ENCODE measurements around the gene TSPO2. TPM values are rescaled to one million over a fixed set of nuclear protein-coding genes. Genes with fewer than 3 reads are reported as not detected.

Gene TSPO2
- total RNA-seq, 1 experiment from 2014 or later, result not detected

- Histone ChIP-seq H3K4me2 (no peak overlapping the region), H3K4me3 (no peak overlapping the region), H3K9me3 (ENCODE audit: insufficient read depth, low read depth) (no peaks in the 10 kb centered on the region), H4K20me1 (ENCODE audit: insufficient read depth) (no peaks in the 10 kb centered on the region), H3K27ac (no peak overlapping the region), H3K27me3 (ENCODE audit: insufficient read depth, low read depth) (no peaks in the 10 kb centered on the region), H3K9me2 (ENCODE audit: insufficient read depth) (no peaks in the 10 kb centered on the region), H3F3A (ENCODE audit: insufficient read depth, low read depth) (no peaks in the 10 kb centered on the region), H3K36me3 (ENCODE audit: low read depth) (no peaks in the 10 kb centered on the region), H3K4me1 (replicated peaks; ENCODE audit: insufficient read depth) (no peaks in the 10 kb centered on the region), H3K79me2 (ENCODE audit: low read depth) (no peaks in the 10 kb centered on the region), H2AFZ (no peak overlapping the region)
- no peak for DNase-seq
- ChIA-PET POLR2A (ENCODE audit: unreplicated experiment) (no interaction called here), CTCF (no interaction called here)
- no peak for TF ChIP-seq EZH2 (IDR thresholded peaks at IDR 0.05; ENCODE audit: low read depth)
- TF ChIP-seq, protein P1, sequence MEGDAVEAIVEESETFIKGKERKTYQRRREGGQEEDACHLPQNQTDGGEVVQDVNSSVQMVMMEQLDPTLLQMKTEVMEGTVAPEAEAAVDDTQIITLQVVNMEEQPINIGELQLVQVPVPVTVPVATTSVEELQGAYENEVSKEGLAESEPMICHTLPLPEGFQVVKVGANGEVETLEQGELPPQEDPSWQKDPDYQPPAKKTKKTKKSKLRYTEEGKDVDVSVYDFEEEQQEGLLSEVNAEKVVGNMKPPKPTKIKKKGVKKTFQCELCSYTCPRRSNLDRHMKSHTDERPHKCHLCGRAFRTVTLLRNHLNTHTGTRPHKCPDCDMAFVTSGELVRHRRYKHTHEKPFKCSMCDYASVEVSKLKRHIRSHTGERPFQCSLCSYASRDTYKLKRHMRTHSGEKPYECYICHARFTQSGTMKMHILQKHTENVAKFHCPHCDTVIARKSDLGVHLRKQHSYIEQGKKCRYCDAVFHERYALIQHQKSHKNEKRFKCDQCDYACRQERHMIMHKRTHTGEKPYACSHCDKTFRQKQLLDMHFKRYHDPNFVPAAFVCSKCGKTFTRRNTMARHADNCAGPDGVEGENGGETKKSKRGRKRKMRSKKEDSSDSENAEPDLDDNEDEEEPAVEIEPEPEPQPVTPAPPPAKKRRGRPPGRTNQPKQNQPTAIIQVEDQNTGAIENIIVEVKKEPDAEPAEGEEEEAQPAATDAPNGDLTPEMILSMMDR (conservative IDR thresholded peaks at IDR 0.05), result no peak
- intact Hi-C loops (cut with micrococcal nuclease; ENCODE audit: unreplicated experiment), result no loop called here
- no TSS peak for BruUV-seq (replicated peaks)
Measured at GRCh38 chr6:41050536-41050935, 8.3 kb downstream of the TSPO2 start.

DNA sequence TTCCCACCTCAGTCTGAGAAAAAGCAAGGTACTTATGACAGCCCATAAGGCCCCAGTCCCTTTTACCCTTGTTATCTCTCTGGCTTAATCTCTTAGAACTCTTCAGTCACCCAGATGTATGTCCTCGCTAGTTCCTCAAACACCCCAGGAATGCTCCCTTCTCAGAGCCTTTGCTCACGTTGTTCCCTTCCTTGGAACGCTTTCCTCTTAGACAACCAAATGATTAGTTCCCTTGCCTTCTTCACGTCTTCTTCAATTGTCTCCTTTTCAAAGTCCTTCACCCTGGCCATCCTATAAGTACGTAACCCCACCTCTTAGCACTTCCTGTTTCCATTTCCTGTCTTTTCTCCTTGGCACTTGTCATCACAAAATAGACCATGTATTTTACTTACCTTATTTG lies 9.6 kb downstream of the TSPO2 start:
- H3K4me2 ChIP-seq, result no peak overlapping the region
- H3K4me3 ChIP-seq, result no peak overlapping the region
- TF ChIP-seq EZH2 (IDR thresholded peaks at IDR 0.05; ENCODE audit: low read depth), result no peak
- TF ChIP-seq, protein P1 (conservative IDR thresholded peaks at IDR 0.05), result no peak
- no peaks in the 10 kb centered on the region for H4K20me1 ChIP-seq (ENCODE audit: insufficient read depth)
- H3K4me1 ChIP-seq (replicated peaks; ENCODE audit: insufficient read depth), result no peaks in the 10 kb centered on the region
- H3K27ac ChIP-seq, result no peak overlapping the region
- H3K27me3 ChIP-seq (ENCODE audit: insufficient read depth, low read depth), result no peaks in the 10 kb centered on the region
- no peaks in the 10 kb centered on the region for H3K9me3 ChIP-seq (ENCODE audit: insufficient read depth, low read depth)
- no peaks in the 10 kb centered on the region for H3K36me3 ChIP-seq (ENCODE audit: low read depth)
- no peaks in the 10 kb centered on the region for H3F3A ChIP-seq (ENCODE audit: insufficient read depth, low read depth)
- H3K79me2 ChIP-seq (ENCODE audit: low read depth), result no peaks in the 10 kb centered on the region
- no peak overlapping the region for H2AFZ ChIP-seq
- H3K9me2 ChIP-seq (ENCODE audit: insufficient read depth), result no peaks in the 10 kb centered on the region
- intact Hi-C loops (cut with micrococcal nuclease; ENCODE audit: unreplicated experiment), result no loop called here
- DNase-seq, result no peak
- POLR2A ChIA-PET (ENCODE audit: unreplicated experiment), result no interaction called here
- CTCF ChIA-PET, result no interaction called here
- BruUV-seq (replicated peaks), result no TSS peak

DNA sequence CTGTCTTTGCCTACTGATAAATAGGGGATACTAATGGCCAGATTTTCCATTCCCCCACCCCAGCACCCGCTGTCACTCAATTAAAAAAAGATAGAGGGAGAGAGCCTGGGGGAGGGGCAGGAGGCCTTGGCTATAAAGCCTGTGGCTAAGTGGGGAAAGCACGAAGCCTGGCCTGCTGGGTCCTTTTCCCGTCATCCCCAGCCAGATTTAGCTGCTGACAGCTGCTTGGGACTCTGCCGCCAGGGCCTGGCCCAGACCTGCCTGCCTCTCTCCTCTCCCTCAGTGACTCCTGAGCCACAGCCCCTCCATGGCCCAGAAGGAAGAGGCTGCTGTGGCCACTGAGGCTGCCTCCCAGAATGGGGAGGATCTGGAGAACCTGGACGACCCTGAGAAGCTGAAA lies 10.8 kb downstream of the TSPO2 start, which contains the start of gene APOBEC2:
TSS of gene APOBEC2 (plus strand) at position 162 of the 400 bp plus-strand sequence. CDS start at position 308, 146 bp downstream.
- H3K4me1 ChIP-seq (replicated peaks; ENCODE audit: insufficient read depth), result no peaks in the 10 kb centered on the region
- intact Hi-C loops (cut with micrococcal nuclease; ENCODE audit: unreplicated experiment), result no loop called here
- no peaks in the 10 kb centered on the region for H3K9me2 ChIP-seq (ENCODE audit: insufficient read depth)
- H3K27ac ChIP-seq, result no peak within 1 kb of the TSS
- H3K27me3 ChIP-seq (ENCODE audit: insufficient read depth, low read depth), result no peaks in the 10 kb centered on the region
- H4K20me1 ChIP-seq (ENCODE audit: insufficient read depth), result no peaks in the 10 kb centered on the region
- no TSS peak for BruUV-seq (replicated peaks)
- POLR2A ChIA-PET (ENCODE audit: unreplicated experiment), result no interaction called here
- no peak within 1 kb of the TSS for H3K4me3 ChIP-seq
- no peaks in the 10 kb centered on the region for H3K36me3 ChIP-seq (ENCODE audit: low read depth)
- TF ChIP-seq EZH2 (IDR thresholded peaks at IDR 0.05; ENCODE audit: low read depth), result no peak
- TF ChIP-seq, protein P1 (conservative IDR thresholded peaks at IDR 0.05), result no peak
- no peaks in the 10 kb centered on the region for H3K9me3 ChIP-seq (ENCODE audit: insufficient read depth, low read depth)
- no peak within 1 kb of the TSS for H3K4me2 ChIP-seq
- no peaks in the 10 kb centered on the region for H3F3A ChIP-seq (ENCODE audit: insufficient read depth, low read depth)
- H3K79me2 ChIP-seq (ENCODE audit: low read depth), result no peaks in the 10 kb centered on the region
- no peak within 1 kb of the TSS for H2AFZ ChIP-seq
- no peak for DNase-seq
- CTCF ChIA-PET, result no interaction called here

All from PC-9 (cell line).